C4-2B (cell line): Measurements from ENCODE around the gene PTPN11.
"Not testable (repeated sequence)": the region's sequence is repeated elsewhere in the genome, so short reads cannot be mapped to it uniquely, and the experiment has no call there.

Source experiments
- H3K27ac ChIP-seq: fragments of 450-650 bp; 2 replicates; pipeline ENCODE4 v1.5.1; 2017
- CTCF ChIP-seq: fragments of 450-650 bp; conservative IDR thresholded peaks from 2 replicates; pipeline ENCODE4 v1.5.1; 2017; ENCODE audit warnings: mild to moderate bottlenecking
- ZFX ChIP-seq: fragments of 450-650 bp; IDR thresholded peaks from 2 replicates; pipeline ENCODE4 v1.6.1; 2017

PTPN11 gene

DNA sequence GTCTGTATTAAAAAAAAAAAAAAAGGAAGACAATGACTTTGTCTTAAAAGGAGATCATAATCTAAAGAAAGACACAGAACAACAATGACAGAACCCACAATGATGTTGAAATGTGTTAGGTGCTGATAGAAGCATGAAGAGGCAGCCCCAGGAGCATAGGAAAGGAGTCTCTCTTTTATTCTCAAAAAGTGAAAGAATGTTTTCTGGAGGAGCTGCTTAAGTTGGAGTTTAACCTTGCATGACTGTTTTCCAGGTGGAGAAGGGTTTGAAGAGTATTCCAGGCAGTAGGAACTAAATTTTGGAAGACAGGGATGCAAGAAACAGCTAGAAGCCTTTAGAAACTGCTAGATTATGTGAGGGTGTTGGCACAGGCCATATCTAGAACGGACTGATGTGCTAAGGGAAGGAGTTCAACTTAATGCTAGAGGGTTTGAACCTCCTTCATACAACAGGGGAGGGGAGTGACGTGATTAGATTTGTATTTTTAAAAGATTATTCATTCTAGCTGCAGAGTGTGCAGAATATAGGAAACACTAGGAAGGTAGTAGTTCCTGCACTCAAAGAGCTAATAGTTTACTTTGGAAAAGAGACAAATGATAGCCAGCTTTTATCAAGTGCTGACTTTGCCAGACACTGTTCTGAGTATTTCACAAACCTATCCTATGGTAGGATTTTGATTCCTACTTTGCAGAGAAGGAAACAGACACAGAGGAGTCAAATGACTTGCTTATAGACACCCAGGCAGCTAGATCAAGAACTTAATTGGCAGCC, 4.7 kb upstream of the PTPN11 start:
- TF ChIP-seq CTCF, result no peak
- TF ChIP-seq ZFX, result no peak
- H3K27ac ChIP-seq, result no peak overlapping the region

DNA sequence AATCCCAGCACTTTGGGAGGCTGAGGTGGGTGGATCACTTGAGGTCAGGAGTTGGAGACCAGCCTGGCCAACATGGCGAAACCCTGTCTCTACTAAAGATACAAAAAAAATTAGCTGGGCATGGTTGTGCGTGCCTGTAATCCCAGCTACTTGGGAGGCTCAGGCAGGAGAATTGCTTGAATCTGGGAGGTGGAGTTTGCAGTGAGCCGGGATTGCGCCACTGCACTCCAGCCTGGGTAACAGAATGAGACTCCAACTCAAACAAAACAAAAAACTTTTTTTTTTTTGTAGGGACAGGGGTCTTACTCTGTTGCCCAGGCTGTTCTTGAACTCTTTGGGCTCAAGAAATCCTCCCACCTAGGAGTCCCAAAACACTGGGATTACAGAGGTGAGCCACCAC, 3.3 kb upstream of the PTPN11 start:
- not testable (repeated sequence) for H3K27ac ChIP-seq

- peak overlapping the region; percentile 82 for H3K27ac ChIP-seq
- TF ChIP-seq ZFX, result no peak
- no peak for TF ChIP-seq CTCF
These were observed 507 bp upstream of the PTPN11 start for GRCh38 chr12:112418273-112418607.

DNA sequence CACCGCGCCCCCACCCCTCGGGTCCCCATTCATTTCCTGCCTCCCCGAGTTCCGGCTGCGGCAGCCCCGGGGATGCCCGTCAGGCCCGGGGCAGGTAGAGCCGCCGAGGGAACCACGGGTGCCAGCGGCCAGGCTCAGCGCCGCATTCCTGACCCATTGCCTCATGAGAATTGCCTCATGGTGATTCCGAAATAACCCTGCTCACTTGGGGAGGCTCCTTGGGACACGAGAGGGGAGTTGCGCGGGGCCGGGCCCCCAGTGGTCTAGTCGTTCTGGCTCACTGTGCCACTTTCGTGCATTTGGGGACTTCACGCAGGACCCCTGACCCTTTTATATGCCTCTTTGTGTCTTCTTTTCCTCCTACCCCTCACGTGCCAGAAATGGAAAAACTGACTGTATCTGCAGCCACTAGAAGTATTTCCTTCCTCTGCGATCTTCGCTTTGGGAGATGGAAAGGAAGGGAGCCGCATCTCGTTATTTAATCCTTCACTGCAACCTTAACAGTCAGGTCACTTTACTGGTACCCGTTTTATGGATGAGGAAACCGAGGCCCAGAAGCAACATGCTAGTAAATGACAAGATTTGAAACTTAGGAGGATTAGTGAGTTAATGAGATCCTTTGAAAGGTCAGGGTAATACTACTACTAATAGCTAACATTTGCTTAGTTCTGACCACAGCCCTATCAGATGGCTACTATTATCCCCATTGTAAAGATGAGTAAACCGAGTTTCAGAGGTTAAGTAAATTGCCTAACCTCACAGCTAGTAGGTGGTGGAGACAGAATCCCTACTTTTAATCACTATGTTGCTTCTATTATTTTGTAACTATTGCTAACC, 768 bp downstream of the PTPN11 start:
- TF ChIP-seq CTCF (peak; percentile 41), ZFX (peak; percentile 58; the same call in 1 of the 2 replicates)
- peak overlapping the region; percentile 82 for H3K27ac ChIP-seq

DNA sequence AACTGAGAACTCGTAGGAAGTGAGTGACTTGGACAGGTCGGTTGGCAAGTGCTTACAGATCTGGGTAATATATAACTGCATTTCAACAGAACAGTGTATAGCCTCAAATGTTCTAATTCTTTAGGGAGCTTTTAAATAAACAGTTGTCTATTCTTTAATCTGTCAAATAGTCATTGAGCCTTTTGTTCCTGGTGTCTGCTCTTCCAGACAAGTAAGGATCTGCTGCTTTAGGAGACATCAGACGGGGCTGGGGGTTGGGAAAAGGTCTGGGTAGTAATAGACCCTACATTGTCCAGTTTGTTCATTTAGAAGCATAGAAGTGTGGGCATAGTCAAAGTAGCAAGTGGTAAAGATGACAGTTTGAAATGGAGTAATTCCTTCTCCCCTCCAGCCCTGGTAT, 2.0 kb downstream of the PTPN11 start:
- no peak for TF ChIP-seq ZFX
- TF ChIP-seq CTCF, result no peak

DNA sequence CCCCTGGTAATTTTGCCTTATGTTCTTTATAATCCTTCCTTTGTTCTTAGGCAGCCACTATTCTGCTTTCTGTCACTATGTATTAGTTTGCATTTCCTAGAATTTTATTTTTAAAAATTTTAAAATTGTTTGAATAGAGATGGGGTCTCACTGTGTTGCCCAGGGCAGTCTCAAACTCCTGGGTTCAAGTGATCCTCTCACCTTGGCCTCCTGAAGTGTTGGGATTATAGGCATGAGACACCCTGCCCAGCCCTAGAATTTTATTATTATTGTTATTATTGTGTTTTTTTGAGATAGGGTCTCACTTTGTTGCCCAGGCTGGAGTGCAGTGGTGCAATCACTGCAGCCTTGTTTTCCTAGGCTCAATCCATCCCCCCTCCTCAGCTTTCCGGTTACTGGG, 2.6 kb downstream of the PTPN11 start:
- TF ChIP-seq CTCF, result no peak
- TF ChIP-seq ZFX, result no peak

More for the DNA sequence above, 2.0 kb downstream of the PTPN11 start:
- H3K27ac ChIP-seq, result no peak overlapping the region

DNA sequence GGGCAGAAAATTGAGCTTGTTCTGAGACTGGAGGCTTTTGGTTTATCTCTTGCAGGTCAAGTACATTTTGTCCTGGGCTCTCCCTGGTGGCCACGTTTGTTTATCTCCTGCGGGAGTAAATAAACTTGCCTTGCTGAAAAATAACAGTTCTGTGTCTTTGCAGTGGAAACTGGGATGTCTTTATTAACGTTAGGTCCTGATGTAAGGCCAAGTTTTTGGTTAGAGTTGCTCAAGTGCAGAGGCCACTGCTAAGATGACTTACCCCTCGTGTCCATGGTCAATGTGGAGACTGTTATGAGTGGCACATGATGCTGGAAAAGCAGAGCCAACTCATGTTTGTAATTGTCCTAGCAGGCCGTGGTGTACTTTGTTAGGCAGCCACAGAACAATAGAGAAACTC, 3.8 kb downstream of the PTPN11 start:
- no peak overlapping the region for H3K27ac ChIP-seq
- TF ChIP-seq ZFX (no peak), CTCF (no peak)

More for the DNA sequence above, 2.6 kb downstream of the PTPN11 start:
- no peak overlapping the region for H3K27ac ChIP-seq
